Skeletal muscle satellite cell (primary cell): Measurements from ENCODE around the gene RCOR1.

Source experiments
- H3K27me3 ChIP-seq: 2 replicates; pipeline ENCODE4 v1.7.0; 2013; ENCODE audit warnings: low read length; ENCODE audit not compliant: control insufficient read depth, insufficient read depth
- H3K36me3 ChIP-seq: 2 replicates; pipeline ENCODE4 v1.7.0; 2013; ENCODE audit warnings: mild to moderate bottlenecking, control low read depth, low read length; ENCODE audit not compliant: insufficient read depth
- H3K4me1 ChIP-seq: 2 replicates; pipeline ENCODE4 v1.7.0; 2013; ENCODE audit warnings: low read length; ENCODE audit not compliant: control insufficient read depth, insufficient read depth
- H3K4me2 ChIP-seq: 2 replicates; pipeline ENCODE4 v1.7.0; 2013; ENCODE audit warnings: mild to moderate bottlenecking, low read length
- H3K4me3 ChIP-seq: 2 replicates; pipeline ENCODE4 v1.7.0; 2013; ENCODE audit warnings: low read length
- H3K9ac ChIP-seq: 2 replicates; pipeline ENCODE4 v1.7.0; 2013; ENCODE audit warnings: mild to moderate bottlenecking, low read depth, low read length, moderate library complexity
- H3K9me3 ChIP-seq: replicated peaks from 2 replicates; pipeline ENCODE4 v1.7.0; 2013; ENCODE audit warnings: mild to moderate bottlenecking, control low read depth, low read length

The RCOR1 gene

GRCh38 chr14:102694530-102695166 lies 102.2 kb downstream of the RCOR1 start:
- Histone ChIP-seq H3K27me3 (no peaks in the 10 kb centered on the region), H3K9me3 (no peaks in the 10 kb centered on the region), H3K9ac (no peak overlapping the region), H3K4me2 (no peak overlapping the region), H3K4me3 (no peak overlapping the region), H3K36me3 (peaks cover 2% of the 10 kb centered on the region), H3K4me1 (peaks cover 11% of the 10 kb centered on the region)

- Histone ChIP-seq H3K4me1 (peaks cover 16% of the 10 kb centered on the region), H3K4me2 (no peak overlapping the region), H3K36me3 (peaks cover 2% of the 10 kb centered on the region), H3K9me3 (no peaks in the 10 kb centered on the region), H3K27me3 (no peaks in the 10 kb centered on the region), H3K4me3 (no peak overlapping the region), H3K9ac (no peak overlapping the region)
These were observed 102.7 kb downstream of the RCOR1 start for GRCh38 chr14:102695167-102695555.

GRCh38 chr14:102696332-102696731 lies 103.9 kb downstream of the RCOR1 start:
- Histone ChIP-seq H3K4me3 (no peak overlapping the region), H3K36me3 (peaks cover 2% of the 10 kb centered on the region), H3K4me1 (peaks cover 16% of the 10 kb centered on the region), H3K9ac (no peak overlapping the region), H3K27me3 (no peaks in the 10 kb centered on the region), H3K4me2 (no peak overlapping the region), H3K9me3 (no peaks in the 10 kb centered on the region)

- Histone ChIP-seq H3K27me3 (no peaks in the 10 kb centered on the region), H3K9ac (no peak overlapping the region), H3K4me2 (no peak overlapping the region), H3K4me1 (peaks cover 16% of the 10 kb centered on the region), H3K36me3 (peaks cover 8% of the 10 kb centered on the region), H3K9me3 (no peaks in the 10 kb centered on the region), H3K4me3 (no peak overlapping the region)
These were observed 104.5 kb downstream of the RCOR1 start for GRCh38 chr14:102696856-102697495.

- no peaks in the 10 kb centered on the region for H3K9me3 ChIP-seq
- no peak overlapping the region for H3K4me2 ChIP-seq
- H3K36me3 ChIP-seq, result peaks cover 10% of the 10 kb centered on the region
- peaks cover 16% of the 10 kb centered on the region for H3K4me1 ChIP-seq
- no peak overlapping the region for H3K9ac ChIP-seq
- no peaks in the 10 kb centered on the region for H3K27me3 ChIP-seq
- no peak overlapping the region for H3K4me3 ChIP-seq
These were observed 105.1 kb downstream of the RCOR1 start for GRCh38 chr14:102697501-102697900.

- Histone ChIP-seq H3K9ac (no peak overlapping the region), H3K4me3 (no peak overlapping the region), H3K36me3 (peaks cover 15% of the 10 kb centered on the region), H3K27me3 (no peaks in the 10 kb centered on the region), H3K4me1 (peaks cover 16% of the 10 kb centered on the region), H3K4me2 (no peak overlapping the region), H3K9me3 (no peaks in the 10 kb centered on the region)
These were observed 107.1 kb downstream of the RCOR1 start for GRCh38 chr14:102699416-102700110.

GRCh38 chr14:102708494-102708893 lies 116.0 kb downstream of the RCOR1 start:
- Histone ChIP-seq H3K4me3 (no peak overlapping the region), H3K4me1 (no peaks in the 10 kb centered on the region), H3K9me3 (peaks cover 3% of the 10 kb centered on the region), H3K4me2 (no peak overlapping the region), H3K36me3 (peaks cover 25% of the 10 kb centered on the region), H3K9ac (no peak overlapping the region), H3K27me3 (no peaks in the 10 kb centered on the region)

- Histone ChIP-seq H3K36me3 (peaks cover 28% of the 10 kb centered on the region), H3K4me1 (no peaks in the 10 kb centered on the region), H3K9me3 (no peaks in the 10 kb centered on the region), H3K4me3 (no peak overlapping the region), H3K4me2 (no peak overlapping the region), H3K27me3 (no peaks in the 10 kb centered on the region), H3K9ac (no peak overlapping the region)
These were observed 118.8 kb downstream of the RCOR1 start for GRCh38 chr14:102711207-102711606.

GRCh38 chr14:102711946-102712345 lies 119.5 kb downstream of the RCOR1 start:
- H3K9me3 ChIP-seq, result no peaks in the 10 kb centered on the region
- H3K9ac ChIP-seq, result no peak overlapping the region
- H3K4me2 ChIP-seq, result no peak overlapping the region
- peaks cover 28% of the 10 kb centered on the region for H3K36me3 ChIP-seq
- H3K4me3 ChIP-seq, result no peak overlapping the region
- no peaks in the 10 kb centered on the region for H3K4me1 ChIP-seq
- H3K27me3 ChIP-seq, result no peaks in the 10 kb centered on the region

- Histone ChIP-seq H3K4me1 (no peaks in the 10 kb centered on the region), H3K36me3 (peaks cover 21% of the 10 kb centered on the region)
These were observed 124.8 kb downstream of the RCOR1 start for GRCh38 chr14:102717276-102717675.

GRCh38 chr14:102722646-102723045 lies 130.2 kb downstream of the RCOR1 start:
- no peak overlapping the region for H3K9ac ChIP-seq
- no peak overlapping the region for H3K4me3 ChIP-seq
- peaks cover 51% of the 10 kb centered on the region for H3K36me3 ChIP-seq
- H3K27me3 ChIP-seq, result no peaks in the 10 kb centered on the region
- H3K4me1 ChIP-seq, result no peaks in the 10 kb centered on the region
- no peak overlapping the region for H3K4me2 ChIP-seq
- no peaks in the 10 kb centered on the region for H3K9me3 ChIP-seq

More at GRCh38 chr14:102717276-102717675, 124.8 kb downstream of the RCOR1 start:
- Histone ChIP-seq H3K9me3 (no peaks in the 10 kb centered on the region), H3K9ac (no peak overlapping the region), H3K27me3 (no peaks in the 10 kb centered on the region), H3K4me2 (no peak overlapping the region), H3K4me3 (no peak overlapping the region)
